ENCODE results near the gene BPIFA1. TPM values are rescaled to one million over a fixed set of nuclear protein-coding genes. Genes with fewer than 3 reads are reported as not detected.

The BPIFA1 gene
- total and polyA plus RNA-seq, 4 donors = not detected

- H3K4me3 ChIP-seq (ENCODE audit: low read depth, low read length) = no peak overlapping the region
- H3K36me3 ChIP-seq (ENCODE audit: control insufficient read depth, insufficient read depth, low read length) = no peaks in the 10 kb centered on the region
- H3K4me1 ChIP-seq (ENCODE audit: control insufficient read depth, insufficient read depth, low read length) = no peaks in the 10 kb centered on the region
- no peak for DNase-seq (ENCODE audit: low read depth in 4 of 6, low spot score in 6 of 6)
- no peaks in the 10 kb centered on the region for H3K27me3 ChIP-seq (ENCODE audit: control insufficient read depth, insufficient read depth, low read length)
- WGBS (ENCODE audit: insufficient coverage) = no CpG with 5 or more reads among the region's 2 CpGs
- H3K27ac ChIP-seq (ENCODE audit: low read depth, low read length) = no peak overlapping the region
- H3K9me3 ChIP-seq (ENCODE audit: control insufficient read depth, insufficient read depth, low read length) = no peaks in the 10 kb centered on the region
Observed at GRCh38 chr20:33255005-33255404, 19.2 kb downstream of the BPIFA1 start.

- Histone ChIP-seq H3K4me3 (ENCODE audit: low read depth, low read length) (no peak overlapping the region), H3K36me3 (ENCODE audit: control insufficient read depth, insufficient read depth, low read length) (no peaks in the 10 kb centered on the region), H3K27ac (ENCODE audit: low read depth, low read length) (no peak overlapping the region), H3K9me3 (ENCODE audit: control insufficient read depth, insufficient read depth, low read length) (no peaks in the 10 kb centered on the region), H3K27me3 (ENCODE audit: control insufficient read depth, insufficient read depth, low read length) (no peaks in the 10 kb centered on the region), H3K4me1 (ENCODE audit: control insufficient read depth, insufficient read depth, low read length) (no peaks in the 10 kb centered on the region)
- 82% methylated on average over 5 of the region's 5 CpGs for WGBS (ENCODE audit: insufficient coverage)
- no peak for DNase-seq (ENCODE audit: low read depth in 4 of 6, low spot score in 6 of 6)
Observed at GRCh38 chr20:33257237-33257636, 21.4 kb downstream of the BPIFA1 start.

DNA sequence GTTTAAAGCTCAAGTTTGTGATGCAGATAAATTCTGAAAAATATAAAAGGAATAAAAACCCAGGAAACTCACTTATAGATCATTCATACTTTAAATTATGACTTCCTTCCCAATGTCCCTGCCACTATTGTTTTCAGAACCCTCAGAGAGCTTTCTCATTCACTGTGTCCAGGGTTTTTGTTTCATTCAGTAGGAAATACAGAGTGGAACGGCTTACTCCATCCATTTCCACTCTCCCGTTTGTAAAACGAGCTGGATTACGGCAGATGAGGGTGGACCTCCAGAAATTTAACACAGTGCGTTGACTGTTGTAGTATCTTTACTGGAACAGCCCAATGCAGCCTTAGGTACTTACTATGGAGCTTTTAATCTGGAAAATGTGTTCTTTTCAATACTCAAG, 23.6 kb downstream of the BPIFA1 start:
- Histone ChIP-seq H3K27ac (ENCODE audit: low read depth, low read length) (no peak overlapping the region), H3K27me3 (ENCODE audit: control insufficient read depth, insufficient read depth, low read length) (no peaks in the 10 kb centered on the region), H3K4me1 (ENCODE audit: control insufficient read depth, insufficient read depth, low read length) (peaks cover 7% of the 10 kb centered on the region), H3K4me3 (ENCODE audit: low read depth, low read length) (no peak overlapping the region), H3K36me3 (ENCODE audit: control insufficient read depth, insufficient read depth, low read length) (no peaks in the 10 kb centered on the region), H3K9me3 (ENCODE audit: control insufficient read depth, insufficient read depth, low read length) (no peaks in the 10 kb centered on the region)
- DNase-seq (ENCODE audit: low read depth in 4 of 6, low spot score in 6 of 6) = no peak
- WGBS (ENCODE audit: insufficient coverage) = 73% methylated on average over 2 of the region's 5 CpGs

- H3K27ac ChIP-seq (ENCODE audit: low read depth, low read length) = no peak overlapping the region
- no peaks in the 10 kb centered on the region for H3K9me3 ChIP-seq (ENCODE audit: control insufficient read depth, insufficient read depth, low read length)
- H3K36me3 ChIP-seq (ENCODE audit: control insufficient read depth, insufficient read depth, low read length) = no peaks in the 10 kb centered on the region
- H3K4me3 ChIP-seq (ENCODE audit: low read depth, low read length) = no peak overlapping the region
- 94% methylated on average over 3 of the region's 4 CpGs for WGBS (ENCODE audit: insufficient coverage)
- peaks cover 3% of the 10 kb centered on the region for H3K27me3 ChIP-seq (ENCODE audit: control insufficient read depth, insufficient read depth, low read length)
- H3K4me1 ChIP-seq (ENCODE audit: control insufficient read depth, insufficient read depth, low read length) = peaks cover 7% of the 10 kb centered on the region
- DNase-seq (ENCODE audit: low read depth in 4 of 6, low spot score in 6 of 6) = no peak
Observed at GRCh38 chr20:33261465-33261864, 25.7 kb downstream of the BPIFA1 start.

DNA sequence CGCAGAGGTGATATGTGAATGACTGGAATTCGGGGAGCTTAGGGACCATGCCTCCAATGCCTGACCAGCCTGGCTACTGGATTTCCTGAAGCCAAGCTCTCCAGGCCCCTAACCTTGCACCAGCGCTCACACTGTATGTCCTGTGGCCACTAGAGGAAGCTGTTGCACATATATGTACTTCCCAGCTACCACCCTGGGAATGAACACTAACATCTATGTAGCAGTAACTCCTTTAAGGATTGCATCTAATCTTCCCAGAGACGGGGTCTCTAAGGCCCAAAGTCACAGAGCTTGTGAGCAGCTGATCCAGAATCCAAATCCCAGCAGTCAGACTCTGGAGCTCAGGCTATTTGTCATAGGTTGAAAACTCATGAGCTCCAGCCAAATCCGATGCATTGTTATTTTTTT, 26.9 kb downstream of the BPIFA1 start:
- no peak overlapping the region for H3K4me3 ChIP-seq (ENCODE audit: low read depth, low read length)
- H3K4me1 ChIP-seq (ENCODE audit: control insufficient read depth, insufficient read depth, low read length) = peaks cover 7% of the 10 kb centered on the region
- H3K9me3 ChIP-seq (ENCODE audit: control insufficient read depth, insufficient read depth, low read length) = no peaks in the 10 kb centered on the region
- WGBS (ENCODE audit: insufficient coverage) = 0% methylated on average over 1 of the region's 5 CpGs
- H3K36me3 ChIP-seq (ENCODE audit: control insufficient read depth, insufficient read depth, low read length) = no peaks in the 10 kb centered on the region
- DNase-seq (ENCODE audit: low read depth in 4 of 6, low spot score in 6 of 6) = peak in 5 of 6 donors; percentile 19 to 81 (median 31)
- peaks cover 3% of the 10 kb centered on the region for H3K27me3 ChIP-seq (ENCODE audit: control insufficient read depth, insufficient read depth, low read length)
- no peak overlapping the region for H3K27ac ChIP-seq (ENCODE audit: low read depth, low read length)

DNA sequence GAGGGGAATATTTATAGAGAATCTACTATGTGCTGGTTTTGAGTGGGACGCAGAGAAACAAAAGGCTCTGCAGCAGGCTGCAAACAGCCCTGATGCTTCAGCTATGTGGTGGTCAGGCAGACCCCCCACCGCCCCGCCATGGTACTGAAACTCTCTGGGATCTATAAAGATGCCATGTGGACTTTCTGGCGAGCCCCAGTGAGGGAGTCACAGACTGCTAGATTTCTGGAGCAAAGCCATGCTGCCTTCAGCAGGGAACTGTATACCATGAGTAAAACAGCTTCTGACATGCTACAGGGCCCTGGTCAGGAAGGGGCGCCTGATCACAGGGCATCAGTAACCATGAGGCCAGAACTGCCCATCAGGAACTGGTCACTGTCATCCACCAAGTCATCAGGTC, 28.0 kb downstream of the BPIFA1 start:
- no peaks in the 10 kb centered on the region for H3K9me3 ChIP-seq (ENCODE audit: control insufficient read depth, insufficient read depth, low read length)
- no peak overlapping the region for H3K4me3 ChIP-seq (ENCODE audit: low read depth, low read length)
- no peaks in the 10 kb centered on the region for H3K36me3 ChIP-seq (ENCODE audit: control insufficient read depth, insufficient read depth, low read length)
- peaks cover 7% of the 10 kb centered on the region for H3K4me1 ChIP-seq (ENCODE audit: control insufficient read depth, insufficient read depth, low read length)
- 57% methylated on average over 5 of the region's 5 CpGs for WGBS (ENCODE audit: insufficient coverage)
- H3K27me3 ChIP-seq (ENCODE audit: control insufficient read depth, insufficient read depth, low read length) = peaks cover 3% of the 10 kb centered on the region
- peak in 1 of 6 donors; percentile 64 for DNase-seq (ENCODE audit: low read depth in 4 of 6, low spot score in 6 of 6)
- H3K27ac ChIP-seq (ENCODE audit: low read depth, low read length) = no peak overlapping the region

- 20% methylated on average over 1 of the region's 3 CpGs for WGBS (ENCODE audit: insufficient coverage)
- Histone ChIP-seq H3K27me3 (ENCODE audit: control insufficient read depth, insufficient read depth, low read length) (peaks cover 3% of the 10 kb centered on the region), H3K36me3 (ENCODE audit: control insufficient read depth, insufficient read depth, low read length) (no peaks in the 10 kb centered on the region), H3K9me3 (ENCODE audit: control insufficient read depth, insufficient read depth, low read length) (no peaks in the 10 kb centered on the region), H3K4me3 (ENCODE audit: low read depth, low read length) (no peak overlapping the region), H3K27ac (ENCODE audit: low read depth, low read length) (no peak overlapping the region), H3K4me1 (ENCODE audit: control insufficient read depth, insufficient read depth, low read length) (peaks cover 7% of the 10 kb centered on the region)
- no peak for DNase-seq (ENCODE audit: low read depth in 4 of 6, low spot score in 6 of 6)
Observed at GRCh38 chr20:33267701-33268100, 31.9 kb downstream of the BPIFA1 start.

GRCh38 chr20:33272155-33272873, 36.5 kb downstream of the BPIFA1 start:
- H3K9me3 ChIP-seq (ENCODE audit: control insufficient read depth, insufficient read depth, low read length) = no peaks in the 10 kb centered on the region
- no peaks in the 10 kb centered on the region for H3K36me3 ChIP-seq (ENCODE audit: control insufficient read depth, insufficient read depth, low read length)
- peaks cover under 1% of the 10 kb centered on the region for H3K4me1 ChIP-seq (ENCODE audit: control insufficient read depth, insufficient read depth, low read length)
- H3K4me3 ChIP-seq (ENCODE audit: low read depth, low read length) = no peak overlapping the region
- DNase-seq (ENCODE audit: low read depth in 4 of 6, low spot score in 6 of 6) = no peak
- 84% methylated on average over 9 of the region's 10 CpGs for WGBS (ENCODE audit: insufficient coverage)
- H3K27ac ChIP-seq (ENCODE audit: low read depth, low read length) = no peak overlapping the region
- no peaks in the 10 kb centered on the region for H3K27me3 ChIP-seq (ENCODE audit: control insufficient read depth, insufficient read depth, low read length)

DNA sequence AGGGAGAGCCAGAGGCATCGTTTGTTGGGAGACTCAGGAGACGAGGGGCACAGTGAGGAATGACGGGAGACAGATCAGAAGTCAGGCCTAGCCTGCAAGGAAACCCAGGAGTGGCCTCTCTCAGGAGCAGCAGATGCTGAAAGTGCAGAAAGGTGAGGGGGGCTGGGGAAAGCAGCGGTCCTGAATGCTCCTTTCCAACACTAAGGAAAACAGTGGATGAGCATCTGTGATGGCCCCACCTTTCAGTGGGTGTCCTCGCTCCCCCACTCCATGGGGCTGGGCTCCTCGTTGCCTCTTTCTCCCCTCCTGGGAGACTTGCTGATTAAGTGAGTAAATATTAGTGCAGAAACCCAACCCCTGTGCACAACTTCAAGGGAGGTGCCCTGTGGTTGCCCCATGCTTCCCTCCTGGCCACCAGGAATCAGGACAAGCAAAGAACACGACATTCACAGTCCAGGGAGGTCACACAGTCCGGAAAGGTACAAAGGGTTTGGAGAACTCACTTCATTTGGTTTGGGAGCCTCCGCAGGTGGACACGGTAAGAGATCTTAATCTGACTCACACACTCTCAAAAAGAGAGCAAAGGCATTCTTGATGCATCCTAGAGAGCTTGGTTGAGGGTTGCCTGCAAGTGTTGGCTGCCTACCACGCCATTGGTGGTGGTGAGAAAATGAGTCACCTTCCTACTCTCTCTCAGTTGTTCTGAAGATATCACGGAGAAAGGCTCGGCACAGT, 37.5 kb downstream of the BPIFA1 start:
- Histone ChIP-seq H3K4me1 (ENCODE audit: control insufficient read depth, insufficient read depth, low read length) (peaks cover 10% of the 10 kb centered on the region), H3K36me3 (ENCODE audit: control insufficient read depth, insufficient read depth, low read length) (no peaks in the 10 kb centered on the region), H3K4me3 (ENCODE audit: low read depth, low read length) (no peak overlapping the region), H3K27ac (ENCODE audit: low read depth, low read length) (no peak overlapping the region), H3K27me3 (ENCODE audit: control insufficient read depth, insufficient read depth, low read length) (no peaks in the 10 kb centered on the region), H3K9me3 (ENCODE audit: control insufficient read depth, insufficient read depth, low read length) (no peaks in the 10 kb centered on the region)
- WGBS (ENCODE audit: insufficient coverage) = 64% methylated on average over 5 of the region's 13 CpGs
- DNase-seq (ENCODE audit: low read depth in 4 of 6, low spot score in 6 of 6) = no peak

DNA sequence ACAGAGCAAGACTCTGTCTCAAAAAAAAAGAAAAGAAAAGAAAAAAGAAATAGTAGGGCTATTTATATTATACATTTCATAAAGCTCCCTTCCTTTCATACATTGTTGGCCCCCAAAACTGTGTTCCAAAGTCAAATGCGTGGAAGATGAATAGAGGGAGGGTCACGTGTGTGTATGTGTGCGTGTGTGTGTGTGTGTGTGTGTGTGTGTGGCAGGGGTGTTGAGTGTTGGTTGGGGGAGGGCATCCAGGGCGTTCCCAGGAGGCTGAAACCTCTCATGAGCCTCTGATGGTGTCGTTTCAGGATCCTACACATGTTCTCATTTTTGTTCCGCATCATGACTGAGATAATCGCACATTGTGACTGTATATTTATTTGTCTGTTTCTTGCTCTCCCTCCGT, 39.4 kb downstream of the BPIFA1 start:
- 71% methylated on average over 1 of the region's 8 CpGs for WGBS (ENCODE audit: insufficient coverage)
- Histone ChIP-seq H3K27ac (ENCODE audit: low read depth, low read length) (no peak overlapping the region), H3K36me3 (ENCODE audit: control insufficient read depth, insufficient read depth, low read length) (no peaks in the 10 kb centered on the region), H3K4me1 (ENCODE audit: control insufficient read depth, insufficient read depth, low read length) (peaks cover 10% of the 10 kb centered on the region), H3K4me3 (ENCODE audit: low read depth, low read length) (no peak overlapping the region), H3K9me3 (ENCODE audit: control insufficient read depth, insufficient read depth, low read length) (no peaks in the 10 kb centered on the region), H3K27me3 (ENCODE audit: control insufficient read depth, insufficient read depth, low read length) (no peaks in the 10 kb centered on the region)
- no peak for DNase-seq (ENCODE audit: low read depth in 4 of 6, low spot score in 6 of 6)

Data from spinal cord (tissue), 10 donors.